Muscle layer of colon (tissue), 2 donors: ENCODE data around the gene WT1.

ENCODE experiments used
- H3K27ac ChIP-seq: one replicate; pipeline ENCODE4 v1.7.0; 2013; ENCODE audit warnings: low read depth, mild to moderate bottlenecking, low read length, moderate library complexity
- H3K27me3 ChIP-seq, 2 donors: one replicate each; pipeline ENCODE4 v1.7.0; 2013; ENCODE audit warnings: low read length in 2 of 2, mild to moderate bottlenecking in 2 of 2; ENCODE audit not compliant: insufficient read depth in 2 of 2, control insufficient read depth in 1 of 2
- H3K36me3 ChIP-seq: one replicate; pipeline ENCODE4 v1.7.0; 2013; ENCODE audit warnings: mild to moderate bottlenecking, low read length; ENCODE audit not compliant: insufficient read depth
- H3K4me1 ChIP-seq: one replicate; pipeline ENCODE4 v1.7.0; 2013; ENCODE audit warnings: mild to moderate bottlenecking, low read length; ENCODE audit not compliant: insufficient read depth
- H3K4me3 ChIP-seq, 2 donors: one replicate each; pipeline ENCODE4 v1.7.0; 2013; ENCODE audit warnings: low read length in 2 of 2, low read depth in 1 of 2, mild to moderate bottlenecking in 1 of 2, moderate library complexity in 1 of 2
- H3K9ac ChIP-seq: one replicate; pipeline ENCODE4 v1.7.0; 2013; ENCODE audit warnings: low read length
- H3K9me3 ChIP-seq: one replicate; pipeline ENCODE4 v1.7.0; 2013; ENCODE audit warnings: mild to moderate bottlenecking, low read length
- donor health status: abdominal sarcoma.
- donor health status: Adenocarcinoma of cecum.

The WT1 gene

DNA sequence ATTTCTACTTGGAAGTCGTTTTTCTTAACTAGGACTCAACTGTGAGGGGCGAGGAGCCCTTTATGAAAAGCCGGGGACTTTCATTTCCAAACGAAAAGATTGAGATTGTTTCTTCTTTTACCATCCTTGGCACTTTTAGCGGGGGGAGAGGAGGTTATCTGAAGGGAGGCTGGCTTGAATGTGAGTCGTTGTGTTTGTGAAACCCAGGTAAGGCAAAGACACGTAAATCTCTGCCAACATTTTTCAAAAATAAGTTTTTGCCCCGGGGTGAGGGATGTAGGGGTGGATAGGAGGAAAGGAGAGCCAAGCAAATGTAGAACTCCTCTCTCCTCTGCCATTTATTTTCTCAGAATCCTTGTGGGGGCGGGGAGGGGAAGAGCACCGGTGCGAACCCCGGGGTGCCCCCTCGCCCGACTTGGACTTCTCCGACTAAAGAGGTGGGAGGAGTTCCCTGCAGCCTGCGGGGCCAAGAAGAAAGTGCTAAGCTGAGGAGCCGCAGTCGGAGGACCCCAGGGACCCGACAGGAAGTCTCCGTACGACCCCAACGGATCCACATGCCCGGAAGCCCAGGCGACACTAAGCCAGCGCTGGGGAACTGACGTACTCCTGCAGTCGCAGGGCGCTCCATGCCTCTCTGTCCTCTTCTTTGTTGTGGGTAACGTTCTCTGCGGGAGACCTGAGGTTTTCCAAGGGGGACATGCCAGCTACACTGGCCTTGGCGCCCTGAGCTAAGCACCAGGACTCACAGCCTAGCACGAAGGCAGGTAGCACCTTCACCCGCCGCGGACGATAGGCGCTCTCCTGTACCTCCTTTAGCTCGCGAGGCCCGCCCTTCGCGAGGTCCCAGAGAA is 2.4 kb upstream of the WT1 start:
- H3K27me3 ChIP-seq = peaks cover 56 to 95% of the 10 kb centered on the region in 2 donors
- no peak overlapping the region for H3K4me3 ChIP-seq
- no peak overlapping the region for H3K9ac ChIP-seq
- no peaks in the 10 kb centered on the region for H3K36me3 ChIP-seq
- no peak overlapping the region for H3K27ac ChIP-seq
- H3K9me3 ChIP-seq = no peaks in the 10 kb centered on the region
- H3K4me1 ChIP-seq = no peaks in the 10 kb centered on the region

DNA sequence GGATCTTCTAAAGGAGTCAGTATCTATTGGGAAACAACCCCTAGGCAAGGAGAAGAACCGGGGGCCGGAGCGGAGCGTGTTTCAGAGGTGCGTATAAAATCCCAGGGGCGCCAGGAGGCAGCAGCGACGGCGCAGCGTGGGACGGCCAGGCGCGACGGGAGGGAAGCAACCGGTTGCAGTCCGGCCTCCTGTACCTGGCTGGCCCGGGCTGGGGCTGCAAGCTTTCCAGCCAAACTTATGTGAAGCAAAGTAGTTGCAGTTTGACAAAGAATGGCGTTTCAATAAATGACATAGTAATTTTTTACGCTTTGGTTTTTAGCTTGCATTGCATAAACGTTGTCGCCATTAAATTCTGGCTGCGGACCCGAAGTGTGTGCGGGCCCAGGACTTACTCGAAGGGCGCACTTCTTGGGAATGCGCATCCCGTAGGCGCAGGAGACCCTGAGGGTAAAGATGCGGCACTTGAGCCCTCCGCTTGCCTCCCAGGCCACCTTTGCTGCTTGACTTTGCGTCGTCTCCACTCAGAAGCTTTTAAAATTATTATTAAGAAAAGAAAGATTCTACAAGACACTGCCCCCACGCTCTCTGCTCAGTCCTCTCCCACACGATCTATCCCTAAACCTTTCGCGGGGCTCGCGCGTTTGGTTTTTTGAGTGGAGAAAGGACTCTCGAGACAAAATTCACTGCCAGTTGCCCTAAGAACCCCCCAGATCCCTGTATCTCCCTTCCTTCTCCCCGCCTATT is 1.6 kb upstream of the WT1 start:
- H3K9me3 ChIP-seq = no peaks in the 10 kb centered on the region
- peak overlapping the region in 1 of 2 donors; percentile 32 for H3K4me3 ChIP-seq
- no peaks in the 10 kb centered on the region for H3K4me1 ChIP-seq
- H3K36me3 ChIP-seq = no peaks in the 10 kb centered on the region
- no peak overlapping the region for H3K27ac ChIP-seq
- H3K27me3 ChIP-seq = peaks cover 60 to 95% of the 10 kb centered on the region in 2 donors
- no peak overlapping the region for H3K9ac ChIP-seq

DNA sequence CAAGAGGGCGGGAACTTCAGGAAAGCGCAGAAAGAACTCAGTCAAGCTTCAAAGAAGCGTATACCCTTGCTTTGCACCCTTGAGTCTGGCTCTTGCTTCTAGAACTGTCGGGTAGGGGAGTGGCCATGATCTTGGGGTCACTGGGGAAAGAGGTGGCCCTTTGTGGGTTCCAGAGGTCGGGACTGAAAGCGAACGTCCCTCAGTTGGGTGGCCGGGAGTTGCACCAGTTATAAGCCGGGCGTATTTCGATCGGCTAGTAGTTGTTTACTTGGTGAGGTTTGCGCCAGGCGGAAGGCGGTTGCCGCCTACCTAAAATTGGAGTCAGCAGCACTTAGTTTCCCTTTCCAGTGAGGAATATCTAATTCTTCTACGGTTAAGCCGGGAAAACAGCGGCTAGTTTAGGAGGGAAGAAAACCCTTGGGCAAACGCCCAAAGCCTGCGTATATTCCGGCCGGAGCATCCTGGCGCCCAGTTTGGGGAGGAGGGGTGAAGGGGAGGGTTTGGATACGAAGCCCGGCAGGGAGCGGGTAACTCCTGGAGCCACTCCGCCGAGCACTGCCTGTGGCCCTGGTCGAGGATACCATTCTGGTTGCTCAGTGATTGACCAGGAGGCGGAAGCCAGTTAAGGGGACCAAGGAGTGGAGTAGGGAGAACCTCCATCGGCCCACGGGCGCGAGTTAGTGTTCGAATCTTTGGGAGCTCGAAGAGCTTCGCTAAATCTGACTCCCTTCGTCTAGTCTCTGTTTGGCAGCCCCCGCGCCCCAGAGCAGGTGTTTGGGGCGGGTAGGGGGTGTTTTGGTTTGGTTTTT is 807 bp upstream of the WT1 start:
- H3K9me3 ChIP-seq = no peaks in the 10 kb centered on the region
- H3K27ac ChIP-seq = no peak overlapping the region
- H3K36me3 ChIP-seq = no peaks in the 10 kb centered on the region
- no peak overlapping the region for H3K9ac ChIP-seq
- H3K4me1 ChIP-seq = no peaks in the 10 kb centered on the region
- H3K27me3 ChIP-seq = peaks cover 57 to 95% of the 10 kb centered on the region in 2 donors
- peak overlapping the region in 1 of 2 donors; percentile 32 for H3K4me3 ChIP-seq

DNA sequence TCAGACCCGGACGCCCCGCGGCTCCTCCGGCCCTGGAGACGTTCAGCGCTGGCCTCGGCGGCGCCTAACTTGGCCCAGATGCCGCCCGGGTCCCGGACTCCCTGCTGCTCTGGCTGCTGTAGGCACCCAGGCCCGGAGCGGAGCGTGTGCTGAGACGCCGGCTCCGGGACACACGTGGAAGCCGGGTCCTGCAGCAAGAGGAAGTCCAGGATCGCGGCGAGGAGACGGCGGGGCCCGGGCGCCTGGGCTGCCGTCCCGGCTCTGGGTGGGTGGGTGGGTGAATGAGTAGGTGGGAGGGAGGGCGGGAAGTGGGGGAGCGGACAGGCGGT is 223 bp downstream of the WT1 start:
- no peaks in the 10 kb centered on the region for H3K4me1 ChIP-seq
- no peaks in the 10 kb centered on the region for H3K9me3 ChIP-seq
- peaks cover 47 to 95% of the 10 kb centered on the region in 2 donors for H3K27me3 ChIP-seq
- no peak overlapping the region for H3K9ac ChIP-seq
- H3K27ac ChIP-seq = no peak overlapping the region
- H3K4me3 ChIP-seq = no peak overlapping the region
- H3K36me3 ChIP-seq = no peaks in the 10 kb centered on the region

DNA sequence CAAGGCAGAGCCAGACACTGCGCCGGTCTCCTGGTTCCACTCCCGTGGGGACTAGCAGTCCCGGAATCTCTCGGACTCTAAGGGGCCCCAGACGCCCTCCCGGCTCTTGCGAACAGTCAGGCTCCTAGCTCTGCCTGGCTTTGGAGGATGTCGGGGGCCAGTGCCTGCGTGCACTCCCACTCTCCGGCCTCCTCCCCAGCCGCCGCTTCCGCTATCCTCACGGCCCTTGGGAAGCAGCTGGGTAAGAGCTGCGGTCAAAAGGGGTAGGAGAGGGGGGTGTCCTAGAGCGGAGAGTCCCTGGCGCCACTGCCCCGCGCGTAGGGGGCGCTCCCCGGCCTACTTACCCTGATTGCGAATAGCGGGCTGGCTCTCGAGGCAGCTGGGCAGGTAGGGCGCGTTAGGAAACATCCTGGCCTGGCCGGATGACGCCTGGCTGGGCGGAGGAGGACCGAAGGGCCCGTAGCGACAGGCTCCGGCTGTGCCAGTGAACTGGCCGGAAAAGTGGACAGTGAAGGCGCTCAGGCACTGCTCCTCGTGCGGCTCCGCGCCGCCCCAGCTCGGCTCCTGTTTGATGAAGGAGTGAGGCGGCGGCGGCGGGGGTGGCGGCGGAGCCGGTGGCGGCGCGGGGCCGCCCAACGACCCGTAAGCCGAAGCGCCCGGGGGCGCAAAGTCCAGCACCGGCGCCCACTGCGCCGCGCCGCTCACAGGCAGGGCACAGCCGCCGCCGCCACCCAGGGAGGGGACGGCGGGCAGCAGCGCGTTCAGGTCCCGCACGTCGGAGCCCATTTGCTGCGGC is 785 bp downstream of the WT1 start:
- H3K4me3 ChIP-seq = peak overlapping the region in 1 of 2 donors; percentile 32
- no peaks in the 10 kb centered on the region for H3K9me3 ChIP-seq
- H3K4me1 ChIP-seq = no peaks in the 10 kb centered on the region
- H3K36me3 ChIP-seq = no peaks in the 10 kb centered on the region
- H3K27me3 ChIP-seq = peaks cover 46 to 97% of the 10 kb centered on the region in 2 donors
- no peak overlapping the region for H3K27ac ChIP-seq
- no peak overlapping the region for H3K9ac ChIP-seq

DNA sequence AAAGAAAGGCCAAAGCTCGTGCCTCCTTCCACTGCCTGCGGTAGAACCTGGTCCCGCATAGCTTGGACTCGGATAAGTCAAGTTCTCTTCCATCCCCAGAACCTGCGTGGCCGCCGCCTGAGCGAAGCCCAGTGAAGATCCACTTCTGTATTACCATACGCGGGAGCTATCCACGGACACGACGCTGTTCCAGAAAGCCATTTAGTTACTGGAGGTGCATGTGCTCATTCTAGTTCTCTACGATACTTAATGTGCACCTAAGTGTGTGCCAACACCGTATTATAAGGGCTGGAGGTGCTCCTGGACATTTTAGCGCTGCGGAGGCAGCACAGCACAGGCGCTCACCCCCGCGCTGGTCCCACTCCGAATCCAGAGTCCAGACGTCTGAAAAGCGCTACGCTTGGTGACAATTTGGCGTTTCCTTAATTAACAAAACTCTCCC is 1.4 kb downstream of the WT1 start:
- Histone ChIP-seq H3K4me1 (no peaks in the 10 kb centered on the region), H3K27me3 (peaks cover 48 to 97% of the 10 kb centered on the region in 2 donors), H3K27ac (no peak overlapping the region), H3K9me3 (no peaks in the 10 kb centered on the region), H3K4me3 (peak overlapping the region; percentile 7 to 32), H3K36me3 (no peaks in the 10 kb centered on the region), H3K9ac (no peak overlapping the region)

DNA sequence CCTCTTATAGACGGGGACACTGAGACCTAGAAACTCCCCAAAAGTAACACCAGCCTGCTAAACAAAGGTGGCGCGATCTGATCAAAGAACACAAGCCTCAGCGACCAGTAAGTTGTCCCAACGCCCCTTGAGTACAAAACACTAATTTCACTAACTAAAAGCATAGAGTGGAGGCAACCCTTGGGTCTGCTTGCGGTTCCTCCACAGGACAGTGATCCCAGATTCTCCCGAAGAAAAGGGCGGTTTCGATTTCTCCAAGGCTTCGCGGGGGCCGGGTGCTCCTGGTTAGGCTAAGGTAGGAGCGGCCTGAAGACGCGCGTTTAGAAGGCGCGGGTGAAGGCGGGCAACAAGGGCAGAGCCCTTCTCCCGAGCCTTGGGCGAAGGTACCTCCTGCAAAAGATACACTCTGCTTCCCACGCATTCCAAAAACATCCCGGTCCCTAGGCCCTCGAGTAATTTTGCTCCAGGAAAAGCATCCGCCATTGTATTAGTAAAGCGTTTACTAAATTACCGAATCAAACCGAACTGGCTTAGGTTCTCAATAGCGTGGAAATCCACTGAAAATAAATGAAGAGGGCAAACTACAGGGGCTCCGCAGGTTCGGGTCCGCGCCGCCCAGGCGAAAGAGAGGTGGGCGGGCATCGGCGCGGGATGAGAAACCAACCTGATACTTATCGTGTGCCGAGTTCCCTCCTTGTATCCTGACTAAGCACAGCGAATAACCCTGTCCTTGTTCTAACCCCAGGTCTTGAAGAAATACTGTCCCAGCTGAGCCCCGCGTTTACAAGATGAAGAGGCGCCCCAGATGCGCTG is 2.0 kb downstream of the WT1 start:
- Histone ChIP-seq H3K27ac (no peak overlapping the region), H3K36me3 (no peaks in the 10 kb centered on the region), H3K27me3 (peaks cover 45 to 97% of the 10 kb centered on the region in 2 donors), H3K9ac (no peak overlapping the region), H3K4me1 (no peaks in the 10 kb centered on the region), H3K9me3 (no peaks in the 10 kb centered on the region), H3K4me3 (peak overlapping the region; percentile 7 to 32)

DNA sequence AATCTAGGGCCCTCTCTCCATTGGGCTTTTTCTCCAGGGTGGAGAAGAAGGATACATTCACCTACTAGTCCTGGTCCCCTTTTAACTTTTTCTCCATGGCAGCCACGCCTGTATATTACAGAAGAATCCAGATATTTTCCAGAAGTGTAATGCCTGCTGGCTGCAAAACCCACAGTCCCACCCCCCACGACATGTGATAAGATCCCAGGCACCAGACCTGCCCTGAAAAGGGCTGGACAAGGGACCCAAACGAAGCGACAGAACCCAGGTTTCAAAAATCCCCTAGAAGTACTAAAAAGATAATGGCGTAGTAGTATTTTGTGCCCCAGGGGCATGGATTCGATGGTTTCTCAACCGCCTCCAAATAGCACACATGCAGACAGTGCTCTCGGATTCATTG is 2.8 kb downstream of the WT1 start:
- Histone ChIP-seq H3K9ac (no peak overlapping the region), H3K4me3 (no peak overlapping the region), H3K36me3 (no peaks in the 10 kb centered on the region), H3K4me1 (no peaks in the 10 kb centered on the region), H3K9me3 (no peaks in the 10 kb centered on the region), H3K27ac (no peak overlapping the region), H3K27me3 (peaks cover 38 to 97% of the 10 kb centered on the region in 2 donors)

DNA sequence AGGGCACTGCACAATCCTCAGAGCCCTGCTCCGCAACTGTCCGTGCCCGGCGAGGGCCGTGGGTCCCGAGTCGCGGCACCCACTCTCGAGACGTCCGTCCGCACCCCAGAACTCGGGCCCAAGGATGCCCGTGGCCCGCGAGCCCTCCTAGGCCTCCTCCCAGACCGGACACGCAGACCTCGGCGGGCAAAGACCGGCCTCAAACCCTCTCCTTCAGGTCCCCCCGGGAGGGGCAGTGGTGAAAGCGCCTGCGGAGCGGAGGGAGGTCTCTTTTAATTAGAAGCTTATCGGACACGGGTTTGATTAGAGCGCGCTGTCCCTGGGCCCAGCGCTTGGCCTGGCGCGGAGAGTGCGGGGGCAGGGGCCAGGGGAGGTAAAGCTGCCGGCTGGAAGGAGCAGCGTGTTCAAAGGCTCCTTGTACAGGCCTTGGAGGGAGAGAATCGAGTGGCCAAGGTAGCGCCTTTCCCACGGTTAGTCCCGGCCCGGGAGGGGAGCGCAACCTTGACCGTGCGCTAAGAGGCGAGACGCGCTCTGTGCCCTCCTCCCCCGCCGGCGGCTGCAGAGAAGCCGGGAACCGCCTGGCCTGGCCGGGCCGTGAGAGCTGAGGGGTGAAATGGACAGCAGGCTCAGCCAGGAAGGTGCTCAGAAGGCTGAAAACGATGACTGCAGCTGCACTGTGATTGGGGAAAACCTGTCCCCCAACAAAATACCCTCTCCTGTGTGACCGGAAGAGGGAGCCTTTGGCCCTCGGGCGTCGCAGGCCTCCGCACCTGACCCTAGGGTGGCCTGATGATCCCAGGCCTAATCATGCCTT is 4.6 kb downstream of the WT1 start:
- H3K9ac ChIP-seq = no peak overlapping the region
- H3K4me1 ChIP-seq = no peaks in the 10 kb centered on the region
- H3K9me3 ChIP-seq = no peaks in the 10 kb centered on the region
- no peak overlapping the region for H3K4me3 ChIP-seq
- peaks cover 35 to 97% of the 10 kb centered on the region in 2 donors for H3K27me3 ChIP-seq
- H3K36me3 ChIP-seq = no peaks in the 10 kb centered on the region
- H3K27ac ChIP-seq = no peak overlapping the region

DNA sequence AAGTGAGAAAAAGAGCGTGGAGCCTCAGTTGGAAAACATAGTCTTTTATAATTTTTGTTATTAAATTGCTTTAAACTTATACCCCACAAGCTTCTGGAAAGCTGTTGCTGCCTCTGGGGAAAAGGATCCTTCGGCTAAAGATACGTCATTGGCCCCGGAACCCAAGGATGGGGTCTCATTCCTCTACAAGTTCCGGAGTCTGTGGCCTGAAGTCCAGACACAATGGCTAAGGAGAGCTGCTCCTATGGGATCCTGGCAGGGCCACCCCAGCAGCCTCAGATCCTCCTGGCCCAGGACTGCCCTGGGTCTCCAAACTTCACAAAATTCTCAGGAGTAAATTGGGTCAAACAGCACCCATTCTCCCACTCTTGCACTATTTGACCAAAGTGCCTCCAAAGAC is 5.9 kb downstream of the WT1 start:
- no peaks in the 10 kb centered on the region for H3K36me3 ChIP-seq

More for the DNA sequence above, 5.9 kb downstream of the WT1 start:
- Histone ChIP-seq H3K4me3 (no peak overlapping the region), H3K27me3 (peaks cover 33 to 87% of the 10 kb centered on the region in 2 donors), H3K9me3 (no peaks in the 10 kb centered on the region), H3K27ac (no peak overlapping the region), H3K9ac (no peak overlapping the region), H3K4me1 (no peaks in the 10 kb centered on the region)
